Putamen (tissue), 1 donor: Measurements from ENCODE around the gene C16orf96.
A peak's percentile ranks its signal among the peaks of the same experiment; 100 is the strongest.

ENCODE experiments used
- DNase-seq: peaks from one replicate; pipeline ENCODE4 v3.0.0-alpha.2; 2016; ENCODE audit warnings: low spot score

C16orf96 gene

DNA sequence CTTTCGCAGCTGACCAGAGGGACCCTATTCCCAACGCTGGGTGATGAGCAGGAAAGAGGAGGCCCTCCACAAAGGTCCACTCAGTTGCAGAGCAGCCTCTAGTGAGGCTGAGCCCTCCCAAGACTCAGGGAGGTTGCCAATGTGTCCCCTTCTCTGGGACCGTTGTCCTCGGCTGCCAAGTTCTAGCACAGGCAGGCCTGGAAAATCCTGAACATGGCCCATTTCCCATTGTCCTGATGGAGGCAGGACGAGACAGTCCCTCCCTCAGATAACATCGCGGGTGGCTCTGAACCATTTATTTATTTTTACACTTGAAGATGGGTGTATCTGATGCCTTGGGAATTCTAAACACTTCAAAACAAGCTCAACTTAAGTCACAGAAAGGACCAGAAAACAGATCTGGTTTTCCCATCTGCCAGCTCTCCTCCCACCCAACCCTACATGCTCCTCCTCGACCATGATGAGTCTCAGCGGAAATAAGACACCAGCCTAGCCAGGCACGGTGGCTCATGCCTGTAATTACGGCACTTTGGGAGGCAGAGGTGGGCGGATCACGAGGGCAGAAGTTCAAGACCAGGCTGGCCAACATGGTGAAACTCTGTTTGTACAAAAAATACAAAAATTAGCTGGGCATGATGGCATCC, 30.4 kb upstream of the C16orf96 start:
- DNase-seq = no peak

DNA sequence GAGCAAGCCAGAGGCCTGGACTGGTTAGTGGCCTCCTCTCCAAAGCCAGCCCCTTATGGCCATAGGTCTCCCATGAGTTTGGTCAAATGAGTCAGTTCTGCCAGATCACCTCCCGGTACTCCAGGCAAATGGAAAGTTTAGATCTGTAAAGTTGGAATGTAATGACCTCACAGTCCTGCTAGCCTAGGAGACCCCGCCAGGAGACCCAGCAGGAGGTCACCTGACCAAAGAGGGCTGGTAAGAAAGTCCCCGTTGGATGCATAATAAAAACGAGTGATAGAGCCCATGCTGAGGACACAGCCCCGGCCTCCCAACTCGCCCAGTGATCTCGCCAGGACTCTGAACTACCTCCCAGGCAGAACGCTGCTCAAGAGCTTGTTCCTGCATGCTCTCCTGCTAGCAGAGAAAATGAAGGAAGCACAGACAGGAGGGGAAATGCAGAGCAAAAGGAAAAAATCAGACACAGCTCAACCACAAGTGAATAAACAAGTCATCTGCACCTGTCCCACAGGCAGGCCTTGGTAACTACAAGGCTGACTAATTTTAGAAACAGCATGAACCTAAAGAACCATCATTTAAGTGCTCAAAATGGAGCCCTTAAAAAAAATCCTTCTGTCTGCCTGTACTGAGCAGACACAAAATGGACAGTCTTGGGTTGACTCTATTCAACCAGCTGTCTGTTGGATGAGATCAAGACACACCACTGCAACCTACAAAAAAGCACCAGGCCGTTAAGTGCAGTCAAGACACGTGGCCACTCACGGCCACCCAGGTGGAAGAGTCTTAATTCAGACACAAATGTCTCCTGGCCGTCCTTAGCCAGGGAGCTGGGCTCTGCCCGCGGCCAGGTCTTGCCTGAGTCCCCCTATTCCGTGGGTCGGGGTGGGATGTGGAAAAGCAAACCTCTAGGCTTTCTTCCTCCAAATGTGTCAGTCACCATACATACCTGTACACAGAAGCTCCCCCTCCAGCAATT, 26.8 kb upstream of the C16orf96 start:
- no peak for DNase-seq

DNA sequence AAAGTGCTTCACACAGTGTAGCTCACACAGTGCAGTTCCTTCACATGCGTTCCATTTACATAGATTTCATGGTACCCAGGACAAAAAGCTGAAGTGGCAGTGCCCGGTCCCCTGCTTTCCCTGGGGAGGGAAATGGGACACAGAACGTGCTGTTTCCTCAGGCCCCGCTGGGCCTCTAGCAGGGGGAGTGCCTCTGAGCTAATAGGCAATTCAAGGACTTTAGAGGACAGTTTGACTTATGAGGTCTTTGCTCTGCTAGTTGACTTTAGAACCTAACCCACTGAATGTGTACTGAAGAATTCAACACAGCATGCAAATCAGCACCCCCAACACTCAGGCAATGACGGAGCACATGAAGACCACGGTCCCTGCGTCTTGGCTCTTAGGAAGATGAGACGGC, 24.3 kb upstream of the C16orf96 start:
- DNase-seq = no peak

DNA sequence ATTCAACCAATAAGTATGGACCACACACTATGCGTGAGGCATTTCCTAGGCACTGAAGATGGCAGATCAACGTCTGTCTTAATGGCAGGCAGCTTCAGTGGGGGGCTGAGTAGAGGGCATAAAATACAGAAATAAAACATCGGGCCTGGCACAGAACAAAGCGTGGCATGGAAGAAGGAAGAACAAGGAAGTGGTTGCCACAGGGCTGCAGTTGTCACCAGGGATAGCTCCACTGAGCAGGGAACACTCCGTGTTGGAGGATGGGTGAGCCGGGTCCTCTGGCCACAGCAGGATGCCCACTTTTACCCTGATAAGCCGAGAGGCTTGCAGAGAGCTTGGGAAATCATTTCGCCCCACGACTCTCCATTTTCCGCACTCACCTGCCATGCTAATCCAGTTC, 23.9 kb upstream of the C16orf96 start:
- no peak for DNase-seq

DNA sequence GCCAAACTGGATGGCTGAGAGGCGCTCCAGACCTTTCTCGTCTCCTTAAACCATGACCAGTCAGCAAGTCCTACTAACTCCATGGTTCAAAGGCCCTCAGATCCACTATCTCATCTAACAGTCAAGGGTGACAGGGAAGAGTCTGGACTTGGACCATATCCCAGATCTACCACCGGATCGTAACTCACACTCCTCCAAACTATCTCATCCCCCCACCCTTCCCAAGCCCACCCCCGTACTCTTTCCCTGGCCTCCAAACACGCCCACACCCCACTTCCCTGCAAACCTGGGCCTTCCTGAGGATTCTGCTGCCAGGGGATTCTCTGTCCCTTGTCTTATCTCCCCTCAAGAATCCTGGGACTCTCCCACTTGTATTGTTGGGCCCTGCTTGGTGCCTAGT, 22.6 kb upstream of the C16orf96 start:
- no peak for DNase-seq

DNA sequence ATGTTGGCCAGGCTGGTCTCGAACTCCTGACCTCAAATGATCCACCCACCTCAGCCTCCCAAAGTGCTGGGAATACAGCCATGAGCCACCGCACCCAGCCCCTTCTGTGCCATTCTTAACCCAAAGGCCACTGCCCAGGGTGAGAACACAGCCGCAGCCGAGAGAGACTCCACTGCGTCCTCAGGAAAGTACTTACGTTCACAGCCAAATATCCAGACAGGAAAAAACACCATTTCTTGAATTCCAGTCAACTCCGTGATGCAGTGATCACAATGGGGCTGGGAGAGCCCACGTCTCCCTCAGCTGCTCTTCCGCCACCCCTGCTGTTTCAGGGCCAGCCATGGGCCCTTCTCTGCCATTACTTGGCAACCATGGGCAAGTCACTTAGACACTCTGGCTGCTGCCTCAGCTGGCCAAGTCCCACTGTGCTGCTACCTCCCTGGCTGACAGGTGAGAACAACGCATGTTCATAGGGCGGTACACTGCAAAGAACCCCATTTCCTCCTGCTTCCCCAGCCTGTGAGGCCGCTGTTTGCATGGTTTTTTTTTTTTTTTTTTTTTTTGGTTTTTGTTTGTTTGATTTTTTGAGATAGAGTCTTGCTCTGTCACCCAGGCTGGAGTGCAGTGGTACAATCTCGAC, 21.9 kb upstream of the C16orf96 start:
- DNase-seq = no peak

DNA sequence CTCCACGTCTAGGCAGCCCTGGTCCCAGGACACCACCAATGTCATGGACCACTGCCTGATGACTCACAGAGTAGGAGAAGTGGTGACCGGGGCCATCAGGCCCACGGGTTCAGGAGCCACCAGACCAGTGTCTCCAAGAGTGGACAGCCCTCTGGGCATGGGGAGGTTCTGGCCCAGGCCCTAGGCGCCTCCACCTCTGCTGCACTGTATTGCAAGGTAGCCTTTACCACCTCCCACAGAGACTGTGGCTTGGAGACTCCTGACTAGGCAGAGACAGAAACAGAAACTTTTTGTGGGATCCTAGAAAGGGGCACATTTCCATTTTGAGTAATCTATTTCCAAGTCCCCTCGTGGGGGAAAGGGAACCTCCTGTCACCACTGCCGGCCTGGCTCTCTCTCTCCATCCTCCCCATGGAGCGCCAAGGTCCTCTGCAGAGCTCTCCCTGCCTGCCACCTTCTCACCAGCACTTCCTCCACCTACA, 20.5 kb upstream of the C16orf96 start:
- DNase-seq = no peak

DNA sequence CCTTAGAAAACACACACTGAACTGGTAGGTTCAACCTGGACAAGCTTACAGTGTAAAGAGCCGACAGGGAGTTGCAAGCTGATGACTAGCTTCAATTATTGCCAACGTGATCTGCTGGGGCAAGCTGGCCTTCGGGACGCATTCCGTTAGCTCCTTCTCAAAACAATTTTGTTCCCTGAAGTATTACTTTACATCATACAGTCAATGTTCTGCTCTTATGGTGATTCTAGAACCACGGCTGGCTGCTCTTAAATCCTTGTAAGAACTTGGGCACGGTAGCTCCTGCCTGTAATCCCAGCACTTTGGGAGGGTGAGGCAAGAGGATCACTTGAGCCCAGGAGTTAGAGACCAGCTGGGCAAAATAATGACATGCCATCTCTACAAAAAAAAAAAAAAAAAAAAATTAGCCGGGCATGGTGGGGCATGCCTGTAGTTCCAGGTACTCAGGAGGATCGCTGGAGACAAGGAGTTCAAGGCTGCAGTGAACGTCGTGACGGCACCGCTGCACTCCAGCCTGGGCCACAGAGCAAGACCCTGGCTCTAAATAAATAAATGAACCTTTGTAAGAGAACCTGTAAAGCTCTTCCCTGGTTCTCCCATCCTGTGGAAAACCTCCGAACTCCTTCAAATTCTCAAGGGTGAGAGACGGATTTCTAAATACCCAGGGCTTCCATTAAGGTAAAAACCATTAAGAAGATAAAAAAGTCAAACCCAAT, 19.6 kb upstream of the C16orf96 start:
- DNase-seq = no peak

DNA sequence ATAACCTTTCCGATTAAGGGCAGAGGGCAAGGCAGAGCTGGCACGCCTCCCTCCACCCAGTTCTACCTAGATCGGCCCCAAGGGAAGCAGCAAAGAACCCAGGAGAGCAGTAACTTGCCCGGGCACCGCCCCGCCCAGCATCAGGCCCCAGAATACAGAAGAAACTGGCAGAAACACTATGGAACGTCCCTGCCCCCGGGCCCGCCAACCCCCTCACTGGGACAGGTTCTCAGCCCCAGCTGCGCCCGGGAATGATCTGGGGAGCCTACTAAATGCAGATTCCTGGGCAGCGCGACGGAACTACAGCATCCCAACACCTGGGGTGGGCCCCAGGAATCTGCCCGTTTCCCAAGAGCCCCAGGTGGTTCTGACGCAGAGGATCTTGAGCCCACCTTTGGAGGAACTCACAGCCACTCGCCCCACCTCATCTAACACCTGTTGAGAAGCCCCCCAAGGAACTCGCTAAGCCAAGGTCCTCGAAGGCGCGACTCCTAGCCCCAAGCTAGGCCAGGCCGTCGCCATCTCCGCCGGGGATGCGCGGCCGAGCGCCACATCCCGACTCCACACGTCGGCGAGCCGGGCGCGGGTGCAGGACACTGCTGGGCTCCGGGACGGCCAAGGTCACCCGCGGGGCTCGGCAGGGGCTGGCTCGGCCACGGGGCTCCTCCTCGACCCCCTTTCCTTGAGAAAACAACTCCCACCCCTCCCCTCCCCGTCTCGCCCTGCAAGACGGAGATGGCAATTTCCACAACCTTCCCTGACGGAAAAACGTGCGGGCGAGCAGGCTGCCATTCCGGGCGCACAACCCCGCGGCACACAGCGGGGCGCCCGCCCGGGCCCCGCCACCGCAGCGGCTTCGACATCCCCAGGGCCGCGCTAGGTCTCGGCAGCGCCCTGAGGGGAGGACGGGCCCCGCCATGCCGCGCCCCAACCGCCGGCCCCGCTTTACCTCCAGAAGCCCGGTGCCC, 18.5 kb upstream of the C16orf96 start:
- DNase-seq = no peak

DNA sequence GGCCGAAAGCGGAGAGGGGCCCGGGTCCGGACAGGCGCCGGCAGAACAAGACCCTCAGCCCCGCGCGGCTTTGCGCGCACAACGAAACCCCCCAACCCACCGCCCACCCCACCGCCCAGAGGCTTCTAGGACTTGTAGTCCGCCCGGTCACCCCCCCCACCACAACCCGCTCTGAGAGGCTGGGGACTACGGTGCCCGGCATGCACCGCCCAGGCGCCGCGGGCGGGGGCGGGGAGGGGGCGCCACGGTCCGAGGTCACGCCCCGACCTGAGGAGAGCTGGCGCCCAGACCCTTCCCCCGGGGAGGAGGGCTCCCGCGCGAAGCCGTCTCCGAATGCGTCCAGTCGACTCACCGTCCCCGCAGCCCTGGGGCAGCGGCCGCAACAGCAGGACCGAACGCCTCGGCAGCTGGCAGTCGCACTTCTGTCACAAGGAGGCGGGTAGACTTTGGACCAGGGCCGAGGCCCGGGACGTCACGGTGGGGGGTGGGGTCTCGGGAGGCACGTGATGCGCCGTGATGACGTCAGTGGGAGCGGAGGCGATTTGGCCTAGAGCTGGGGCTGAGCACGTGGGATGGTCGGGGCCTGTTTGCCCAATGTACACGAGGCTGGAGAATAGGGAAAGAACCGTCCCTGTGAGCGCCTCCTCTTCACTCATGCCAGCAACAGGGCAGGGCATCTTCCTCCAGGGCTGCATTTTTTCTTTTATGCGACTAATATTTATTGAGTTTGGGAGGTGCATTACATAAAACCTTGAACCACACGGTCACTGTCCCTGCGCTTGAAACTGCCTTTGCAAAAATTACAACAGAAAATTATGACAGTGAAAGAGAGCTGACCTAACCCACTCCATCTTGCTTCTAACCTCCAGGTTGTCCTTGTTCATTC, 17.5 kb upstream of the C16orf96 start, which contains the start of gene CDIP1:
Gene CDIP1, minus strand, starts transcription at position 424 of the 886 bp plus-strand sequence. CDS start 24,643 bp downstream, outside the sequence.
- peak; percentile 95 for DNase-seq

DNA sequence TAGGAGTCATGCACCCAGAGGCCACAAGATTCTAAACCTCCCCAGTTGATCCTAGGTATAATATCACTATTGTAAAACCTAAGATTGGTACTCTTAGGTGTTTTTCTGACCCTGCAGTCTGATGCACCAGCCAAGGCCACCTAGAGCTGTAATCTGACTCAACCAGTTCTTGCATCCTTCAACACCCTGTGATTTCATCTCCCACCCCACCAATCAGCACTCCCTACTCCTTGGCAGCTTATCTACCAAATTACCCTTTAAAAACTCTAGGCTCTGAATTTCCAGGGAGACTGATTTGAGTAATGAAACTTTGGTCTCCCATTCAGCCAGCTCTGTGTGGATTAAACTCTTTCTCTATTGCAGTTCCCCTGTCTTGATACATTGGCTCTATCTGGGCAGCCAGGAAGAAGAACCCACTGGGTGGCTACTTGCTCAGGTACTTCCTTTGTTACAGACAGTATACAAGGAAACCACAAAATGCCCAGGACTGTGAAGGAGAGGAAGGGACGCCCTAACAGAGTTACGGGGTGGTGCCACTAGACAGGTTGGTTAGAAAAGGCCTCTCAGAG, 16.3 kb upstream of the C16orf96 start:
- DNase-seq = no peak

DNA sequence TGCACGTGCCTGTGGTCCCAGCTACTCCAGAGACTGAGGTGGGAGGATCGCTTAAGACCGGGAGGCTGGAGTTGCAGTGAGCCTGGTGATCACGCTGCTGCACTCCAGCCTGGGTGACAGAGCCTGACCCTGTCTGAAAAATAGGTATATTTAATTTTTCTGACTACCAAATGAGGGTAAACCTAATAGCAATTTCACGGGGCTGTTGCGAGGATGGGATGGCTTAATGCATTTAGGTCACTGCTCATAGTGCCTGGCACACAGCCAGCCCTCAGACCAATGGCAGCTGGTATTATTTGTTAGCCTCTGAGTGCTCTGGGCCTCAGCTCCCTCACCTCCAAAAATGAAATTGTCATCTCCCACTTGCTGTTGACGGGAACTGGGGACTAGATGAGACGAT, 11.7 kb upstream of the C16orf96 start:
- no peak for DNase-seq

DNA sequence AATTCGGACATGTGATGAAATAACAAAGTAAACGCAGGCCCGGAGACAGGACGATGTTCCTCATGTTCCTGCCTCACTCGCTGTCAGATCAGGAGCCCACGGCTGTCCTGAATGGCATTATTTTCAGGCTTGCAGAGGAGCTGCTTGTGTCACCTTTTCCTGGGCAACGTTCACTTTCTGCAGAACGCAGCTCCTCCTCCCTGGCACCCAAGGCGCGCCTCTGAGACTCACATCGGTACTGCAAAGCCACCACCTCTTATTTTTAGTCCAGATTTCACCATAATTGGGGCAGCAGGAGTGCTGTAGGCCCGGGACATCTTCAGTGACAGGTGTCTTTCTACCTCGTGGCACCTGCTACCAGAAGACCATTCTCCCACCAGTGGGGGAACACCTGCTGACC, 8.0 kb upstream of the C16orf96 start:
- no peak for DNase-seq

DNA sequence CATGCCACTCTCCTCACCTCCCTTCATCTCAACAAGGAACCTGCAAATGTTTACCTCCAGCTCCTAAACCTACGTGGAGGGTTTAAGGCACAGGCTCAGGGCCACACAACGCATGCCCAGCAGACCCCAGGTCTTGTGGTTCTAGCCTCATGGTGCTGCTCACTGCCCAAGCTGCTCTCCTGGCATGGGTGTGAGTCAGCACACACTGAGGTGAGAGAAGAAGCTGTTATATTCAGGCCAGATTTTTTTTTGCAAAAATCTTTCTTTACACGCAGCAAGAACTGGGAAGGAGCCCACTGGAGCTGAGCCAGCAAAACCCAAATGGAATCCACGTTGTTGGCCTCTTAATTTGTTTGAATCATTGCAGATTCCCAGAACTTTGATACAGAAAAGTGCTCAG, 5.5 kb upstream of the C16orf96 start:
- DNase-seq = no peak

DNA sequence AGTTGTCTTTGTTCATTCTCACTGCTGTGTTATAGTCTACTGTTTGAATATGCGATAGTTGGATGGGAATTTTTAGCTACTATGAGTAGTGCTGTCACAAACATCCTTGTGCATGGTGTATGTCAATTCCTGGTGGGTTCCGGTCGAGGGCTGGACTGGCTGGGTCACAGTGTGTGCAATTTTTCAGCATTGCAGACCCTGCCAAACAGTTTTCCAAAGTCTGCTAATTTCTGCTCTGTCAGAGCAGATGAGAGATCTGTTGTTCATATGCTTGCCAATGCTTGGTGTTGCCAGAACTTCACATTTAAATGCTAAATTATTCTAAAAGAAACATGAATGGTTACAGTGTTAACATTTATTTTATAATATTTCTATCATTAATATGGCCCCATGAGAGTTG, 3.6 kb upstream of the C16orf96 start:
- DNase-seq = no peak

DNA sequence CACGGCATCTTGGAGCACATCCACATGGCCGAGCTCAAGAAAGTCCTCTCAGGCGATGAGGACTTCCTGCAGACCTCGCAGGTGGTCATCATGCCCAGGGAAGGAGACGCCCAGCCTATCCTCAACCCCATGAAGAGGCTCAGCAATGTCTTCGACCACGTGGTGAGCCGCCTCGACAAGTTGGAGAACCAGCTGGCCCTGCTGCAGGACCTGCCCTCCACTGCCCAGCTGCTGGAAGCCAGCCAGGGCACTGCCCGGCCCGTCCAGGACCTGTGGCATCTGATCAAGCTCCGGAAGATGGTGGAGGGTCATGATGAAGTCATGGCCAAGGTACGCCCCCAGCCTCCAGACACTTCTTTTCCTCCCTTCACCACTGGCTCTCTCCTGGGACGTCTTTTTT, 440 bp downstream of the C16orf96 start:
- DNase-seq = no peak

DNA sequence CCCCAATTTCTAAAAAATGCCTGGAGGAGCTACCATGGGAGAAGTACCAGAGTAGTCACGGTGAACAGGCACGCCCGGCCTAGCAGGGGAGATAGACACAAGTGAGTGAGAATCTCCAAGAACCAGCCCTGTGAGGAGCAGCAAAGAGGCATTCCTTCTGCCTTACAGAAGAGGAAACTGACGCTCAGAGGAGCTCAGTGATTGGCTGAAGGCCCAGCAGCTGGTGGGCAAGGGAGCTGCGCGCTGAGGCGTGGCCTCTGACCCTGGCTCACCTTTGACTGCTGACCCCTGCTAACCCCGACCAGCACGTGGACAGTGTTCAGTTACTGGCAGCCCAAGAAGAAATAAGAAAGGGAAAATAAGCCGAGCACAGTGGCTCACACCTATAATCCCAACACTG, 1.8 kb downstream of the C16orf96 start:
- no peak for DNase-seq

DNA sequence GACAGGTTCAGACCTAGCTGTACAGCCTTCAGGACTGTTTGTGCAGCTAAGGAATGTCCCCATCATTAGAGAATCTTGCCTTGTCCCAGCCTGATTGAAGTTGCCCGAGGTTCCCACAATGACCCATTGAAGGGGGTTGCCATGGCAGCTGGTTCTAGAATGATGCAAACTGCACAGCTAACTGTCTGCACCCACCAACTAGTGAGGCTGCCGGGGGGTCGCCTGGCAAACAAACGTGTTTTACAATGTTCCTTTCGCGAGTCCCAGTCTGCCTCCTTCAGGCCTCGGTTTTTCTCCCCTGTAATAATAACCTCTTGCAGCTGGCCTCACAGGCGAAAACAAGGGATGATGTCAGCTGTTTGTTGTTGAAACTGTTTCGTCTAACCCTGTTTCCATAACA, 5.5 kb downstream of the C16orf96 start:
- DNase-seq = peak; percentile 51

DNA sequence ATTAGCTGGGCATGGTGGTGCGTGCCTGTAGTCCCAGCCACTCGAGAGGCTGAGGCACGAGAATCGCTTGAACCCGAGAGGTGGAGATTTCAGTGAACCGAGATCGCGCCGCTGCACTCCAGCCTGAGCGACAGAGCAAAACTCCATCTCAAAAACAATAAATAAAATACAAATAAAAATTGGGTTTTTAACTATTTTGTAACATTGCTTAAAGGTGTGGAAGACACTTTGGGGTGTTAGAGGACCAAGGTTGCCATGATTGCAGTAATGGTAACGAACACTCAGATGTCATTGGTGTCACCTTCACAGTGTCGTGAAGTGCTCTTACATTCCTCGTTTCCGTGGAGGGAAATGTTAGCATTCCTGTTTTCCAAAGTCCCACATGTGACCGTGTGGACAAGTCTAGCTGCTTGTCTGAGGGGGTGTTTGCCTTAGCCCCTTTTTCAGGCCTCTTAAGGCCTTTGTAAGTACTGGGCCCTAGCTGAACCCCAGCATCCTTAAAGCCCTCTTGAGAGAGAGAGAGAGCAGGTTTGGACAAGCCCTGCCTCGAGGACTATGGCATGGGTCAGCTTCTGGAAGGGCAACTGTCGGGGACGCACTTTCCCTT, 8.6 kb downstream of the C16orf96 start:
- DNase-seq = no peak
